Measurements from ENCODE around the gene DCTN5.
A peak's percentile ranks its signal among the peaks of the same experiment; 100 is the strongest.
"Not testable (repeated sequence)": the region's sequence is repeated elsewhere in the genome, so short reads cannot be mapped to it uniquely, and the experiment has no call there.

The DCTN5 gene

DNA sequence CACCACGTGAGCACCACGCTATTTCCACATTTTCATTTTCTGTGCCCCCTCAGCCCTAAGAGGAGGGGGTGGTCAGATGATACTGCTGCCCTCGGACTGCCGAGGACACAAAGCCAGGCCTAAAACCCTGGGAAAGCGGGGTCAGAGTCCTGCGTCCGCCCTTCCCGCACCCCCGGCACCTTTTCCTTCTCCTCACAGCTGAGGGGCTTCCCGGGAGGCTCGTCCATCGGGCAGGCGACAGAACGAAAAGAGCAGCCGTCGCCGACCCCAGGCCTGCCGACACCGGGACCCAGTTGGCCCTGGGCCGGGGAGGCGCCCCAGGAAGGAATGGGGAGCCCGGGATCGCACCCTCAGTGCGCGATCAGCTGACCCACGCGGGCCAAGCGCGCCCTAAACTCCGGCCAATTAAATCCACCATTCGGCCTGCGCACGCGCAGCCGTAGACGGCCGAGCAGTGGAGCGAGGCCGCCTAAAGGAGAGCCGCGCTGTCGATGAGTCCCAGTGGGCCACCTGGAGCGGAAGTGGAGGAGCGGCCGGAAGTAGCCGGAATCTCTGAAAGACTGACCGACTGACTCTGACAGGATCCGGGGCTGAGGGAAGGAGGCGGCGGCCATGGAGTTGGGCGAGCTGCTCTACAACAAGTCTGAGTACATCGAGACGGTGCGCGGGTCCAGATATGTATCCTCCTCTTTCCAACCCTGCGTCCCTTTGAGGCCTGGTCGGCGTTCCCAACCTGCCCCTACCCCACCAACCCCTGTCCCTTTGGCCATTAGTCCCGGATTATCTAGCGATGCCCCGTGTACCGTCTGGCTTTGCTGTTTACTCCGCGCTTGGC lies at the start of gene DCTN5, which contains the start of gene PALB2:
DCTN5 (plus strand) TSS at position 536 of the 835 bp plus-strand sequence; CDS start at position 613, 77 bp downstream.
PALB2 (minus strand) TSS at position 380 of the 835 bp plus-strand sequence; CDS start at position 227, 153 bp downstream.
- DNase-seq, result peak; percentile 91
- peak; percentile 99 for ATAC-seq

DNA sequence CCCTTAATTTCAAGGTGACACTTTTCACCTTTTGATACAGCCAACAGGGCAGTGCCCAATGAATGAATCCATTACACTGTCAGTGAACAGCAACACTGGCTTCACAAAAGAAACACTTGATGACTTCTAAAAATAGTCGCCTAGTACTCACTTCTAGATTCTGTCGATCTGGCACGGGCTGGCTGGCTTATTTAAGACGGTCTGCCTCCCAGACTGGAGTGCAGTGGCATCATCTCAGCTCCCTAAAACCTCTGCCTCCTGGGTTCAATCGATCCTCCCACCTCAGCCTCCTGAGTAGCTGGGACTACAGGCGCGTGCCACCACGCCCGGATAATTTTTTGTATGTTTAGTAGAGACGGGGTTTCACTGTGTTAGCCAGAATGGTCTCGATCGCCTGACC lies 47.1 kb upstream of the DCTN5 start:
- DNase-seq, result no peak
- no peak for ATAC-seq

DNA sequence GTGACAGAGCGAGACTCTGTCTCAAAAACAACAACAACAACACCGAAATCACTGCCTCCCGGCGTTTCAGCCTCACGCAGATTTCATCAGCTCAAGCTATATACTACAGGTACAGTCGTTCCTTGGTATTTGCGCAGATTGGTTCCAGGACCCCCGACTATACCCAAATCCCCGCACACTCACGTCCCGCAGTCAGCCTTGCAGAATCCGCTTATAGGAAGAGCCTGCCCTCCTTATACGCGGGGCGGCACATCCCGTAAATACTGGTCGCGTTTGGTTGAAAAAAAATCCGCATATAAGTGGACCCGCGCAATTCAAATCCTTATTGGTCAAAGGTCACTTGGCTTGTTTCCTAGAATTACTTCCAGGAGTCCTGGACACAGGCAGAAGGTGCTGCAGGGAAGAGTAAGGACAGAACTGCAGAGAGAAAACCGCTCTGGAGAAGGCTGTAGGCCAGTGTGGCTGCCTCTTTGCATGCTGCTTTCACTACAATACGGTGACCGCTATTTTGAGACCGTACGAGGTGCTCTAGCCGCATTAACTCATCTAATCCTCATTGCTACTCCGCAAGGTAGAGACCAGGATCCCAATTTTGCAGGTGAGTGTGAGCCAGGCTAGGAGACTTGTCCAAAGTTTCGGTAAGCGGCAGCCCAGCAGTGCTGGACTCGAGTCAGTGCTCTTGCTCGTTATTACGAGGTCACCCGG lies 45.9 kb upstream of the DCTN5 start:
- no peak for DNase-seq
- no peak for ATAC-seq

DNA sequence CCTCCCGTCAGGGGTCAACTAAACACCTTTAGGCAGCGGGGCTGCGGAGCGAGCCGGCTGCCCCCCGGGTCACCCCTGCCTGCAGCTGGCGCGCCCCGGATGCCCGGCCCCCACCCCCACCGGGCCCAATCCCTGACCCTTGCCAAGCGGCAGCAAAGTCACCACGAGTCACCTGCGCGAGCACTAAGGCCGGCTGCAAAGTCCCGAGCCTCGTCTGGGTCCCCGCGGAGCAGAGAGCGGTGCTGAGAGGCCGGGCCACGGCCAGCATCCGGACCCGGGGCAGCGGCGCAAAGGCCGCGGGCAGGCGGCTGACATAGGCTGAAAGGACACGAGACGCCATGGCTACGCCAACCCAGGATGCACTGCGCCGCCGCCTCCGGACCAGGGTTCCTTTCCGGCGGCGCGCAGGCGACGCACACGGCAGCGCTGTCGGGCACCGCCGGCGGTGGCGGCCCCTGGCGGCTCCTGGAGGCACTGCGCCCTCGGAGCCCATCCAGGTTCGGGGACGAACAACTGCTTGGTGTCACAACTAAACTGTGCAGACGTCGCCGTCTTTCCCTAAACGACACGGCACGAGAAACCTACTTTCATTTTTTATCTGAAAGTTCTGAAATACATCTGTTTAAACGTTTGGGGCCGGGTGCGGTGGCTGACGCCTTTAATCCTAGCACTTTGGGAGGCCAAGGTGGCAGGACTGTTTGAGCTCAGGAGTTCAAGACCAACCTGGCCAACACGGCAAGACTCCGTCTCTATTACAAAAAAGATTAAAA lies 45.1 kb upstream of the DCTN5 start, which contains the start of gene NDUFAB1:
NDUFAB1 (minus strand) TSS at position 366 of the 770 bp plus-strand sequence; CDS start at position 340, 26 bp downstream.
- peak; percentile 94 for DNase-seq
- ATAC-seq, result peak; percentile 97

DNA sequence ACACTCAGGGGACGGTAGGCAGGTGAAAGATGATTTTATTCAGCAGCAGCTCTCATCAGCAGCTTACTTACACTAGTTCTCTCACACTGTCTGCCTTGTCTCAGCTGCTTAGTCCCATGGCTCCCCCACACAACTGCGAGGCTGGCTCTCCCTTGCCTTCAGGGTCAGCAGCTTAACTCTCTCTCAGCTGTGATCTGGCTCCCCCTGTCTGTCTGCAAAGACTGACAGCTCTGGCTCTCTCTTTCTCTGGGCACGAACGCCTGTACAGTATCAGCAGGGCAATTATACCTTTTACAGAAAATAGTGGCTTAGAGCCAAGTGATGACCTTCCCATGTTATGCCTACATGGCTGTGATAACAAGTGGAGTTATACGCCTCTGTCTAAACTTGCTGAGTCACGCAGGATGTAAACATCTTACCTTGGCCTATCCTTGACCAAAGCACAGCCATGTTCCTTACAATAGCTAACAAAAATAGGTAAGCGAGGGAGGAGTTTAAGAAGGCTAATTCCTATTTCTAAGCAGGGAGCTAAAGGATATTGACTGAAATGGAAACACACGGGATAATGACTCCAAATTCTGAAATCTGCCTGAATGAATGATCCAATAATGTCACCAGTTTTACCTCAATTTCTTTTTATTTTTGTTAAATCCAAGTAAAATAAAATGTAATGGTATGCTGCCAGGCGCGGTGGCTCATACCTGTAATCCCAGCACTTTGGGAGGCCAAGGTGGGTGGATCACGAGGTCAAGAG lies 44.1 kb upstream of the DCTN5 start:
- DNase-seq (peak; percentile 24), ATAC-seq (no peak)

DNA sequence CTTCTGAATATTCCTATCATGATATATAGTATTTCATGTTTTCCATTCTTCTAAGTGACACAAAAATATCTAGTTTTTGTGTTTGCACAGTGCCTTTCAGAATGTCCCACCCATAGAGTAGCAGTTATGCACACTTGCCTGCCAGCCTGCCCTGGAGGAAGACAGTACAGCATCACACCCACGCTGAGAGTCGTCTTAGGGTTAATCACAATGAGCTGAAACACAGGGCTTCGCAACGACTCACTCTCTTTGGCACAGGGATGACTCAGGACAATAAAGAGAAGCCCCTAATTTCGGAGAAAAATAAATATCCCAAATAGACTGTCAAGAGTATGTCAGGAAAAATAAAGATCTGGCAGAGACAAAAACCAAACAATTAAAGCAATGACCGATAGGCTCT lies 33.5 kb upstream of the DCTN5 start:
- ATAC-seq (no peak), DNase-seq (no peak)

DNA sequence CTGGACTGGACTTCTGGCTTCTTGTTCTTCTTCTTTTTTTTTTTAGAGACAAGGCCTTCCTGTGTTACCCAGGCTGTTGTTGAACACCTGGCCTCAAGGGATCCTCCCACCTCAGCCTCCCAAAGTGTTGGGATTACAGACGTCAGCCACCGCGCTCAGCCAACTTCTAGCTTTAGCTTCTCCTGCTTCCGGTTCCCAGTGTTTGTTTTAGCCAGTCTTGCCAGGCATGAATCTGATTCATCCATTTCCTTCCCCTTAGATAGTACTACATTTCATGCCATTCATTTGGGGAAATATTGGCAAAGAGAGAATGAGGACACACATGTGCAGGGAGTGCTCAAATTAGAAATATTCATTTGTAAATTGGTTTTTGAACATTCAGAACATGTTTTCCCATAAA lies 33.1 kb upstream of the DCTN5 start:
- DNase-seq (no peak), ATAC-seq (no peak)

DNA sequence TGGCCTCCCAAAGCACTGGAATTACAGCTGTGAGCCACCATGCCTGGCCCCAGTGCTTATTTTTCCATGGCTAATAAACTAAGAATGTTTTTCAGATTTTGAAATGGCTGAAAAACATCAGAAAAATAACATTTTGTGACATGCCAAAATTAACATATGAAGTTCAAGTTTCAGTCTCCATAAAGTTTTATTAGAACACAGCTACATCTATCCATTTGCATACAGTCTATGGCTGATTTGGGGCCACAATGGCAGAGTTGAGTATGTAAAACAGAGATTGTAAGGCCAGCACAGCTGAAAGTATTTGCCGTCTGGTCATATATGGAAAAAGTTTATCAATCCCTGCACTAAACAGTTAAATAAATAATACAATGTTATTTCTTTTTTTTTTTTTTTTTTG lies 31.3 kb upstream of the DCTN5 start:
- DNase-seq (no peak), ATAC-seq (no peak)

DNA sequence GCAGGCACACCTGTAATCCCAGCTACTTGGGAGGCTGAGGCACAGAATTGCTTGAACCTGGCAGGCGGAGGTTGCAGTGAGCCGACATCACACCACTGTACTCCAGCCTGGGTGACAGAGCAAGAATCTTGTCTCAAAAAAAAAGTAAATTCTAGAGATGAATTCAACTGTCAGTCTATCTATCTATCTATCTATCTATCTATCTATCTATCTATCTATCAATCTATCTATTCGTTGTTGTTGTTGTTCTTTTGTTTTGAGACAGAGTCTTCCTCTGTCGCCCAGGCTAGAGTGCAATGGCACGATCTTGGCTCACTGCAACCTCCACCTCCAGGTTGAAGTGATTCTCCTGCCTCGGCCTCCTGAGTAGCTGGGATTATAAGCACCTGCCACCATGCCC lies 30.4 kb upstream of the DCTN5 start:
- ATAC-seq, DNase-seq: not testable (repeated sequence)

DNA sequence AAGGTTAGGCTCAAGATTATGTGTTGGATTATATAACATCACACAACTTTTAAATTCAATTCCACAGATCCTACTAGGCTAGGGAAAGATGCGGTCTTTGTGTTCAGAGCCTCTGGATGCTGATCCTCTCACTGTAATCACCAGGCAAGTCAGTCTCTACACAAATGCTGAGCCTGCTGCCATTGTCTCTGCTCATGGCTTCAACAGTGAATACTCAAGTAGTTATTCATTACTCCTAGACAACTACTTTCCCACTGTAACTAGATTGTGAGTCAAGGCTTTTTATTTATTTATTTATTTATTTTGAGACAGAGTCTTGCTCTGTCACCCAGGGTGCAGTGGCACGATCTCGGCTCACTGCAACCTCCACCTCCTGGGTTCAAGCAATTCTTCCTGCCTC lies 29.3 kb upstream of the DCTN5 start:
- no peak for DNase-seq
- ATAC-seq, result no peak

DNA sequence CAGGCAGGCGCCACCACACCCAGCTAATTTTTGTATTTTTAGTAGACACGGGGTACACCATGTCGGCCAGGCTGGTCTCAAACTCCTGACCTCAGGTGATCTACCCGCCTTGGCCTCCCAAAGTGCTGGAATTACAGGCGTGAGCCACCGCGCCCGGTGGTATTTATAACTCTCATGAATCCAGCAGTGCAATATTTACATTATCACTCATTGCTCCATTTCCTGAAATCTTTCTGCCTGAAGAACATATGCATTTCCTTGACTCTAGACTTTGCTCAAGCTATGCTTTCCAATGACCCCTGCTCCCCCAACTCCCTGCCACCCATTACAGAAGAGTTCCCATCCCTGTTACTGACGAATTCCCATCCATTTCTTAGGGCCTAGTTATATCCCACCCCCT lies 25.5 kb upstream of the DCTN5 start:
- no peak for ATAC-seq
- DNase-seq, result no peak

DNA sequence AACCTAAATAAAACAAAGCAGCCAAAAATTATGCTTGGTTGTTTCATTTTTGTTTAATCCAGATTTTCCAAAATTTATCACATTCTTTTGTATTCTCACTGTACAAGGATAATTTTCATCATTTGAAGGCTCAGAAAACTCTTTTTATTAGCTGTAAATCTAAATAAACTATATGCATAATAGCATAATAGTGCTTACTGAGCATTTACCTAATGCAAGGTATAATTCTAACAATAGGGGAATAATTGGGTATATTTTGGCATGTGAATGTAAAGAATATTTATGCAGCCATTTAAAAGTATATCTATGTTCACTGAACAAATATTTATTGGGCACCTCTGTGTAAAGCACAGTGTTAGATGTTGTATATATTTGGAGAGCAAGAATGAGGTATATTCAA lies 17.2 kb upstream of the DCTN5 start:
- DNase-seq (no peak), ATAC-seq (no peak)

DNA sequence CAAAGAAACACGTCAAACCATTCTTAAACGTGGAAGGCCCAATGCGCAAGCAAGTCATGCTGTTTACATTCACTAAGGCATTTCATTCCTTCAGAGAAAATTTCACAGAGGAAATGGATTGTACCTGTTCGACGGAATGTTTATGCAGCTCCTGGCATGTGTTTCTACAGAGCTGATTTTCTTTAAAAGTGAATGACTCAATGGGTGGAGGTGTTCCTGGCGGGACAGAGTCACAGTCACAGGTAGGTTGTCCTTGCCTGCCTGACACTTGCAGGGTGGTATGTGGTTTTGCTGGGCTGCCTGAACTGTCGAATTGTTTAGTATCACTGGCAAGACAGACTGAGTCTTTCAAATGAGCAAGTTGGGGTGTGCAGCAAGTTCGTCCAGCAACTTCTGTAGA lies 11.8 kb upstream of the DCTN5 start:
- no peak for DNase-seq
- no peak for ATAC-seq

DNA sequence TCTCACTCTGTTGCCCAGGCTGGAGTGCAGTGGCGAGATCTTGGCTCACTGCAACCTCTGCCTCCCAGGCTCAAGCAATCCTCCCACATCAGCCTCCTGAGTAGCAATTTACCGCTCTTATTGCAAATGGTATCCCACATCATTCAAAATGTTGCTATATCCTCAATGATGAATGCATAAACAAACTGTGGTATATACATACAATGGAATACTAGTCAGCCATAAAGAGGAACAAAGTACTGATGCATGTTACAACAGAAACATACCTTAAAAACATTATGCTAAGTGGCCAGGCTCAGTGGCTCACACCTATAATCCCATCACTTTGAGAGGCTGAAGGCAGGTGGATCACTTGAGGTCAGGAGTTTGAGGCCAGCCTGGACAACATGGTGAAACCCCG lies 9.4 kb upstream of the DCTN5 start:
- not testable (repeated sequence) for ATAC-seq, DNase-seq

DNA sequence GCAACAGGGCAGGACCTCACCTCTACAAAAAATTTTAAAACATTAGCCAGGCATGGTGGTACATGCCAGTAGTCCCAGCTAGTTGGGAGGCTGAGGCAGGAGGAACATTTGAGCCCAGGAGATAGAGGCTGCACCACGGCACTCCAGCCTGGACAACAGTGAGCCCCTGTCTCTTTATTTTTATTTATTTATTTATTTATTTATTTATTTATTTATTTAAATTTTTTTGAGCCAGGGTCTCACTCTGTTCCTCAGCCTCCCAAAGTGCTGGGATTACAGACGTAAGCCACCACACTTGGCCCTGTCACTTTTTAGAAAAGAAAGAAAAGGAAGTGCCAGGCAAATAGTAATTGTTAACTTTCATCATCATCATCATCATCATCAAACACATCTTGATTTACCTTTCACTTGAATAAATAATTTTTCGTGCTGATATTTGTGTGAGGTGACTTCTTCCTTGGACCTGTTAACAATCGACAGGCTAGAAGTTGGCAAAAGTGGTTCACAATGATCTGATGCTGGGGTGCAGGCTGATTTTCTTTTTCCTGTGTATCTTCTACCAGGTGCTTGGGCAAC lies 6.7 kb upstream of the DCTN5 start:
- ATAC-seq, result no peak
- DNase-seq, result no peak

DNA sequence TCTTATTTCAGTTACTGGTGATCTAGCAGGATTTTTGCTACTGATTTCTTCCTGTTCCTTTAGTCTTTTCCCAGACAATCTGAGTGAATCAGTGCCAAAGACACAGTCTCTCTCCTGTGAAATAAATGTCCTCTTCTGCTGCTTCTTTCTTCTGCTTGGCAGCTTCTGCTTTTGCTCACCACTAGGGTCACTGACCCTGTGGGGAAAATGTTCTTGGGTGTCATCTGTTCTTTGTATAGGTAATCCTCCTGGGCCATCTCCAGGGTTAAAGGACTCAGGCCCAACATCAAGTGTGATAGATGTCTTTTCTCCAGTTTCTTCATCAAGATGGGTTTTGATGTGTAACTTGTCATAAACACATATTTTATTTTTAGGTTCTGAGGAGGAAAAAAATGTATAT lies 5.3 kb upstream of the DCTN5 start:
- ATAC-seq, result no peak

DNA sequence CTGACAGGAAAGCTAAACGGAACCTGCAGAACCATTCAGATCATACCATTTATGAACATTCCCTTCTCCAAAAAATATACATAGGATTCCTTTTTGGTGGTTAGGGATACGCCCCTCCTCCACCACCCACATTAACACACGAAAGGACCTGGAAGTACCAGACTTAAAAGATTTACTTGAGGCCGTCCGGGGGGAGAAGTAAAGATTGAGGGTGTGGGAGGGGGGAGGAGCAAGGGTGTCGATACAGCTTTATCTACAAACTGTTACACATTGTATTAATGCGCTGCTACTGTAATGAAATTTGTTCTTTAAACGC lies 693 bp upstream of the DCTN5 start:
- DNase-seq (no peak), ATAC-seq (no peak)

More for the DNA sequence above, 5.3 kb upstream of the DCTN5 start:
- no peak for DNase-seq

DNA sequence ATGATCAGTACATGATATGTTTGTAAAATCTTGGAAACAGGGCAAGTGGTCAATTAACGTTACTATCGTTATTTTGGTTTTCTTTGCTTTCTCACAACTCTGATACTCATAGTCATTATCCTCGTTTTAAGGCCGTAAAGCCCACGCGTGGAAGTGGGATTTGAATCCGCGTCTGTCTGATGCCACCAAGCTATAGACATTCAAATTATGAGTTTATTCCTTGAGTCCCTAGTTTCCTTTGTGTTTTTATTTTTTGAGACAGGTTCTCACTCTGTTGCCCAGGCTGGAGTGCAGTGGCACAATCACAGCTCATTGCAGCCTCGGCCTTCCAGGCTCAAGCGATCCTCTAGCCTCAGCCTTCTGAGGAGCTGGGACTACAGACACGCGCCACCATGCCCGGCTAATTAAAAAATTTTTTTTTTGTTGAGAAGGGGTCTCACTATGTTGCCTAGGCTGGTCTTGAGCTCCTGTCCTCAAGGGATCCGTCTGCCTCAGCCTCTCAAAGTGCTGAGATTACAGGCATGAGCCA lies 1.0 kb downstream of the DCTN5 start:
- ATAC-seq, result no peak
- DNase-seq, result no peak

DNA sequence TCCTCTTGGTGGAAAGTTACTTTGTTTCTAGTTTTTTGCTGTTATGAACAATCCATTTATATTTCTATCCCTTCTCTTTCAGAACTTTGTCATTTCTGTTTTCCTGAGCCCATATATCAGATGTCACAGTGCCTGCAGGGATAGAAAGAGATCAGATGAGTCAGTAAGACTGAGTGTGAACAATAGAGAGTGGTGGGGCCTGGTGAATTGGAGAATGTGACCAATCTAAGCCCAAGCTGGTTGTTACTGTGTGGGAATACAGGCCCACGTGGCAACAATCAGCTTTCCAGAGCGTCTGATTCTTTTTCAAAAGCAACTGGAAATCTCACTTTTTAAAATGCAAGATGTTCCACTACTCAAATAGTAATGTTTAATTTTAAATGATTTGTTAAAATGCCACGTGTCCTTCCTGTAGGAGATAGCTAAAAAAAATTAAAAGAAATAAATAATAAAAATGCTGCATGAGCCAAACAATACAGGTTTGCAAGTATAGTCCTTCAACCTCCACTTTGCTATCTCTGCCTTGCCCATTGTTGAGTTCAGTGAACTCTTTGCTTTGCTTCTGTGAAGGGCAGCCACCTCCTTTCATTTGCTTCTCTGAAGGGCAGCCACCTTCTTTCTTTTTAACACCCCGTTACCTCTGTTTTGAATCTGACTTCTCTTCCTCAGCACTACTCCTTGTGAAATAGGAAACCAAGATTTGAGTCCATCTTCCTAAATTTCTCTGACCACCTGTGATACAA lies 9.6 kb downstream of the DCTN5 start:
- DNase-seq (no peak), ATAC-seq (peak; percentile 76)

DNA sequence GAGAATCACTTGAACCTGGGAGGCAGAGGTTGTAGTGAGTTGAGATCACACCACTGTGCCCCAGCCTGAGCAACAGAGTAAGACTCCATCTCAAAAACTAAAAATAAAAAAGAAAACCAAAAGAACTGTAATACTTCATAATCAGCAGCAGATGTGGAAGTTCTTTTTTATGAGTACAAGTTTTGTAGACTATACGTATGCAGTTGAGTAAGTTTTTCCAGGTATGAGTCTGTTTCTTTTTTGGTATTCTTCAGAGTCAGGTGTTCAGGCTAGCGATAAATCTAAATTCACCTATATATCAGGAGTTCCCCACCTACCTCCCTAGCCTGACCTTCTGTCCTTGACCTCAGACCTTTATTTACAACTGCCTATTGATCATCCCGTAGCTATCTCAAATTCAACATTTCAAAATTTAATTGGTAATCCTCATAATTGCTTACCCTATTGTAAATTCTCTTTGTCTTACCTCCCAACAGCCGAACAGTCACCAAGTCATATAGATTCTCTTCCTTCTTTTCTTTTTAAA lies 10.7 kb downstream of the DCTN5 start:
- DNase-seq (no peak), ATAC-seq (peak; percentile 36)

All from stimulated activated naive CD8-positive, alpha-beta T cell treated with anti-CD3 and anti-CD28 coated beads, Interleukin-15, Interleukin-2, amounts not matched to agents 100 U/mL and 50 U/mL, for 24 hours (primary cell).